Measurements from ENCODE around the gene KLKB1.

The KLKB1 gene

DNA sequence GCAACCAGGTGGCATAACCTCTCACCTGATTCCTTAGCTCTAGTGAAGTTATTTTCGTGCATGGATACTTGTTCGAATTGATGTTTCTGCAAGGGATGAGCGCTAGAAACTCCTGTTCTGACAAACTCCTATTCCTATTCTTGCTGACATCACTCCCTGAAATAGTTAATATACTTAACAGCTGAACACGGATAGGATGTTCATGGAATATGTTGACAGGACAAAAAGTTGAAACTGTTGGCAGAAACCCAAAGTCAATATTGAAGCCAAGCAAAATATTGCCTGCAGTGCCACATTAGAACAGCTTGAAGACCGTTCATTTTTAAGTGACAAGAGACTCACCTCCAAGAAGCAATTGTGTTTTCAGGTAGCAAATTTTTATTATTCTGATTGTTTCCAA, at the start of gene KLKB1:
TSS of gene KLKB1 (plus strand) at position 287 of the 400 bp plus-strand sequence. CDS start 689 bp downstream, outside the sequence.
- DNase-seq = no peak

DNA sequence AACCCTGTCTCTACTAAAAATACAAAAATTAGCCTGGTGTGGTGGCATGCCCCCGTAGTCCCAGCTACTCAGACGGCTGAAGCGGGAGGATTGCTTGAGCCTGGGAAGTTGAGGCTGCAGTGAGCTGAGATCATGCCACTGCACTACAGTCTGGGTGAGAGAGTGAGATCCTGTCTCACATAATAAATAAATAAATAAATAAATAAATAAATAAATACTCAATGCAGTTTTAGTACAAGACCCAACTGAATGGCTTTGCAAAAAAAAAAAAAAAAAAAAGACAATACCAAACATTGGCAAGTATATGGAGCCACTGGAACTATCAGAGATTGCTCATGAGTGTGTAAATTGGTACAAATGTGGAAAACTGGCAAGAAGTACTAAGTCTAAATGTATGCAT, 39.2 kb upstream of the KLKB1 start:
- no peak for DNase-seq

DNA sequence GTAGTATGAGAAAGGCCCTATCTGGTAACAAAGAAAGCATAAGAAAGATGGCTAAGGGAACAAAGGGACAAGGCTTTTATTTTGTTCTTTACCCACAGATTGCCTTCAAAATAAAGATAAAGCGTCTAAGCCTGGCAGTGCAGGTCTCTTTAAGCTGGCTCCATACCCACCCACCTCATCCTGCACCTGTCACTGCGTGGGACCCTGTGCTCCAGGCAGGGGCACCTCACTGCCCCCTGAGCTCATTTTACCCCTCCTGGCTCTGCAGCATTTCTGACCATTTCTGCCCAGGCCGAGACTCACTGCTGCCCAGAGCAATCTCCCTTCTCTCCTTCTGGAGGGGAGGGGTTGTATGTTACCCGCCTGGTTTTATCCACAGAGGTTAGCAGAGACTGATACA, 37.7 kb upstream of the KLKB1 start:
- no peak for DNase-seq

DNA sequence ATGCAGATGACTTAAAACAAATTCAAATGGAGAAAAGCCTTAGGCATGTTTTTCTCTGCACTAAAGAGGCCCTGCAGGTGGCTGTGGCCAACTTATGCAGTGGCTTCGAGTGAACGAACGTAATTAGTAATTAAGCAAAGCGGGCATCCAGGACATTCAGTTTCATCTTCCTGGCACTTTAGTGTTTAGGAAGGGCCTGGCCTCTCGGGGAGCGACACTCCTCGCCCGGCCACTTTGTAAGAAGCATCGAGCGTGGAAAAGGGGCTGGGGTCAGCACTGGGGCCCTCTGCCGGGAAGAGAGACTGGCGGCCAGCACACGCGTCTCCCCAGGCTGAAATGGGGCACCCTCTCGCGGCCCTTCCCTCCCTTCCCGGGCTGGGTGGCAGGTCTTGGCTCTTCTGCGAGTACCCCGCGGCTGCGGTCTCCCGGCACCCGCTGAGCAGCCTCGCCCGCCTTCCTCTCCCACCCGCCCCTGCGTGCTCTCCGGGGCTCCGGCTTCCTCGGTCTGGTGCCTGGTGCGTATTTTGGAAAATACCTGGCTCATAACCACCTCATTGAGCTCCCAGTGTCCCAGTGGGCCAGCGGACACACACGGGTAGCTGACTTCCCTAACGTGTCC, 36.6 kb upstream of the KLKB1 start:
- DNase-seq = peak in 10 of 14 donors; percentile 41 to 92 (median 74)

DNA sequence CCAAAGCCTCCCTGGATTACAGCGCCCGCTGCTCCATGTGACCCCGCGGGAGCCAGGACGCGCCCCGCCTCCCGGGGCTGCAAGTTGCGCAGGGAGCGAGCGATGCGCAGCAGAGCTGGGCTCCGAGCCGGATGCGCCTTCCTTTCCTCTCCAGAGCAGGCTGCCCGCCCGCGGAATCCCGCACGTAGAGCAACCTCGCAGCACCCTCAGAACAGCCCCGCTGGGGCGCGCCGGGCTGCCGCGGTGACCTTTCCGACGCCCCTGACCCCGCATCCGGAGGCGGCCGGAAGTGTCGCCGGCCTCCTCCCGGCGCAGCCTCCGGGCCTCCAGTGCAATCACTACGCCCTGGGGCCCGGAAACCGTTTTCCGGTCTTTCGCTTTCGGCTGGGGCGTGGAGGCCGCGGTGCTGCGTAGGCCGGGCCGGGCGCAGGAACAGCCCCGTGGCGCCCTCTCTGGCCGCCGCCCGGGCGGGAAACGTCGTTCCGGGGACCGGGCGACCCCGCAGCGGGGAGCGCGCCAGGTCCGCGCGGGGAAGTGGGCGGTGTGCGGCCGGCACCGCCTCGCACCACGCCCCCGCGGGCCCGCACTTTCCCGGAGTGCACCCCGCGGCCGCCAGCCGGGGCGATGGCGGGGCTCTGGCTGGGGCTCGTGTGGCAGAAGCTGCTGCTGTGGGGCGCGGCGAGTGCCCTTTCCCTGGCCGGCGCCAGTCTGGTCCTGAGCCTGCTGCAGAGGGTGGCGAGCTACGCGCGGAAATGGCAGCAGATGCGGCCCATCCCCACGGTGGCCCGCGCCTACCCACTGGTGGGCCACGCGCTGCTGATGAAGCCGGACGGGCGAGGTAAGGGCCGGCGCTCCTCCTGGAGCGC, 35.9 kb upstream of the KLKB1 start, which contains the start of gene CYP4V2:
TSS of gene CYP4V2 (plus strand) at position 368 of the 866 bp plus-strand sequence. CDS start at position 625, 257 bp downstream.
- DNase-seq = peak in 13 of 14 donors; percentile 70 to 96 (median 82)

DNA sequence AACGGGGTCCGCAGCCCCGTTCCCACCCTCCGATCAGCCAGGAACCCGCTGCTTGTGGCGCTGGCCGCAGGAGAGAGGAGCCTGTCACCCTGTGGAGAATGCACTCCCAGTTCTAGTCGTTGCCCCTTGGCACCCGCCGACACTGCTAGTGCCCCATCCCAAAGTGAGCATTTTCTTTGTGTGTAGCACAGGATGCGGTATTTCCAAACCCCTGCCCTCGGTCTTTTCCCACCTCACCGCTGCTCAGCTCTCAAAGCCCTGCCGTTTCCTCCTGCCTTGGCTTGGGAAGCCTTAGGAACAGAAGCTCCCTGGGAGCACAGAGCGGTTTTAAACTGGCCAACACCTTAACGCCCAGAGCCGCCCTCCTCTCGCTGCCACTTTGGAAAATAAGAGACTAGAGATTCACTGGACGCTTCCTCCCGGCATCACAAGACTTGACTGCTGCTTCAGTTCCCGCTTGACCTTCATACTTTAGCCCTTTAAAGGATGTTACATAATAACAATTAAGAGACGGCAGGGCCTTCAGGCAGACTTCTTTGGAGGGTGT, 35.2 kb upstream of the KLKB1 start:
- peak in 12 of 14 donors; percentile 23 to 81 (median 68) for DNase-seq

DNA sequence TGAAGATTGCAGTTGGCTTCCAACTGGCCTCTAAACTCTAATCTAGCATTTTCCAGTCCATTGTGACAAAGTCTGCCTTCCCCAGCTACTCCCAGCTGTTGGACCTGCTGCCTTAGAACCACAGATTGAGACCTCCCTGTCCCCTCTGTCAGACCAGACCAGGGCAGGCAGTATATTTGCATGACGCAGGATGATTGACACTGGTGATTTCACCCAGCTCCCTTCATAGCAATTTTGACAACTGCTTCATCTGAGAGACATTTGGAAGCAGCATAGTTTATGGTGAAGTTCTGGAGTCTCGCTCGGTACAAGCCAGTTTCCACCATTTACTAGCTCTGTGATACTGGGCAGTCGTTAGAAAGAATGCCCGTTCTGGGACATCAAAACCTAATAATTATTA, 33.5 kb upstream of the KLKB1 start:
- no peak for DNase-seq

DNA sequence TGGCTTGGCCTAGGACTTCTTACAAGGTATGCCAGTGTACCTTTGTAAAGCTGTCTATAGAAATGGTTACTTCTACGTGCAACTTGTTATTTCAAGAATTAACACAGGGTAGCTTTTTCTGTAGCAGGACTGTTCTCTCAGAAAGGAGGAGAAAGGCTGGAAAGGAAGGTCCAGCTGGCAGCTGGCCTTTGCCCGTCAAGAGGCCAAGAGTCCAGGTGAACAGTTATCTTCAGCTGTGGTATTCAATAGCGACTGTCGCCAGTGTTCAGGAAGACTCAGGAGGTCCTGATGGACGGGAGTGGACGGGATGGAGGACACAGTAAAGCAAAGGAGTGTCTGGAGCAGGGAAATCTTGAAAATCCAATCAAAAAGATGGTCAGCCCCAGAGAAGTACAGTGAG, 31.2 kb upstream of the KLKB1 start:
- no peak for DNase-seq

DNA sequence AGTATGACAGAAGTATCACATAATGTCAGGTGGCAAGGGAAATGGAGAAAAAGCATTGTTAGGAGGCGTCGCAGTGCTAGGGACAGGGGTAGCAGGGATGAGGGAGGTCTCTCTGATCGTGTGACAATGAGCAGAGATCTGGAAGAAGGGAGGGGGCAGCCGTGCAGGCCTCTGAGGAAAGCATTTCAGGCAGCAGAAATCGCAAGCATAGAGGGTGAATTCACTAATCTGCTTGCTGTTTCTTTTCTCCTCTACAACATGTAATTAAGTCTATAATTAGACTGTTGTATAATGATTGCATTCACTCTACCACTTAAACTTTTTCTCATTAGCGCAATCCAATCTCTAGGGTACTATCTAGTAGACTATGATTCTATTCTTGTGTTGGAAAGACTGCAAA, 26.8 kb upstream of the KLKB1 start:
- no peak for DNase-seq

DNA sequence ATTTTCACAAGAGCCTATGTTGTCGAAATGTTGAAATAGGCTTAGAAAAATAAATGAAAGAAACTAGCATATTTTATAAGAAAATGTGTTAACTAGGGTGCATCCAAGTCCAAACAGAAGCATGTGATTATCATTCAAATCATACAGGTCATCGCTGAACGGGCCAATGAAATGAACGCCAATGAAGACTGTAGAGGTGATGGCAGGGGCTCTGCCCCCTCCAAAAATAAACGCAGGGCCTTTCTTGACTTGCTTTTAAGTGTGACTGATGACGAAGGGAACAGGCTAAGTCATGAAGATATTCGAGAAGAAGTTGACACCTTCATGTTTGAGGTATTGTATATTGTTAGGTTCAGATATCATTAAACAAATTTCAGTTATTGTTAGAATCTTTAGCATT, 26.3 kb upstream of the KLKB1 start:
- no peak for DNase-seq

DNA sequence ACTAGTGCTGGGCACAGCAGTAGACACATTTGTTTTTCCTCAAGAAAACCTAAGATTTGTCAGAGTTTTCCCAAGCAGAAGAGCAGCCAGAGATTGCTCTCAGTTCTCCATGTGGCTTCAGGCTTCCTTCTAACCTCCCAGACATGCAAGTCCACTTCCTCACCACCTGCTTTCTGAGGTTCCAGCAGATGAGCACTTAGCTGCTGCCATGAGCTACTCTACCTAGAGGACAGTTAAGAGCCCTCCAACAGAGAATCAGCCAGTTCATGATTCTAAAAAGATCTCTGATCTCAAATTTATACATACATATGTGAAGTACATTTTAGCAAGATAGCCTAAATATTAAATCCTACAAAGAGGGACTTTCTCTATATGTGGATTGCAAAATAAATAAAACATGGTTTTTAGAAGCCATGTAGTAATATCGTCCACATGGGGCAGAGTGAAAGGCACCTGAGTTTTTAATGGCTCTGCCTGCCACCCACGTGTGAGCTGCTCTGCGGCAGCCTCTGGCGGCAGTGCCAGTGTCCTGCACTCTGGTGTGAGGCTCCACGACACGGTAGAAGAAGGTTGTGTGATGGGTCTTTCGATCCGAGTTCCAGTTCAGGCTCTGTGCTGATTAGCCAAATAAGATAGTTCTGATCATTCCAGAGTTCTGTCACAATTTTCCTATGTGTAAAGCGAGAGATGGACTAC, 25.6 kb upstream of the KLKB1 start:
- DNase-seq = peak in 1 of 14 donors; percentile 17

DNA sequence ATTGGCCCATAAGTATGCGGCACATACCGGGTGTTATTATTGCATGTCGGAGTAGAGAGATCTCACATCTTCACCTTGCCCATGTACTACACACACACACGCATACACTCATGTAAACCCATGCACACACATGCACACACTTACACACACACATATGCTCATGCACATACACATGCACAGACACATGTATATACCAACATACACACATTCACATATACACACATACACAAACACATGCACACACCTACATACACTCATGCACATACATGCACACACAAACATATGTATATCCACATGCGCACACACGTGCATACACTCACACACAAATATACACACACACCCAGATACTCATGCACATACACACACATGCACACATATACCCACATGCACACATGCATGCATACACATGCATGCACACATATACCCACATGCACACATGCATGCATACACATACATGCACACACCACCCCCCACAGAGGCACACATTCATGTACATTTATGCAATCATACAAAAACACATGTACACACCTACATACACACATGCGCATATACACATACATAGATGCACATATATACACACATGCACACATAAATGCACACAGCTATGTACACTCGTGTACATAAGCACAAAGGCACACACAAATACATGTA, 24.7 kb upstream of the KLKB1 start:
- no peak for DNase-seq

DNA sequence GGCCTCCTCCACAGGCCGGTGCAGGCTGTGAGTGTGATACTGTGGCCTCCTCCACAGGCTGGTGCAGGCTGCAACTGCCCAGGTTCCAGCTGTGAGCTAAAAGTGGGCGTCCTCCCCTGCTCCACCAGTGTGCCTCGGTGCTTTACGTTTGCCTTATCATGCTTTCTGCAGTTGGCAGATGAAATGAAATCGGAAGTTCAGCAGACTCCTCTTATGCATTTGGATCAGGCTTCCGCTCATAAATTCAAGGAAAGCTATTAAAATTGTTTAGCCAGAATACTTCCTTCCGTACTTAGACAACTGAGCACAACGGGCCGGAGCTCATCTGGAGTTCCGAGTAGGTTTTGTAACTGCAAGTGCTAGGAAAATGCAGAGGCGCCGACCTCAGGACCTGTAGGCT, 23.9 kb upstream of the KLKB1 start:
- DNase-seq = no peak

DNA sequence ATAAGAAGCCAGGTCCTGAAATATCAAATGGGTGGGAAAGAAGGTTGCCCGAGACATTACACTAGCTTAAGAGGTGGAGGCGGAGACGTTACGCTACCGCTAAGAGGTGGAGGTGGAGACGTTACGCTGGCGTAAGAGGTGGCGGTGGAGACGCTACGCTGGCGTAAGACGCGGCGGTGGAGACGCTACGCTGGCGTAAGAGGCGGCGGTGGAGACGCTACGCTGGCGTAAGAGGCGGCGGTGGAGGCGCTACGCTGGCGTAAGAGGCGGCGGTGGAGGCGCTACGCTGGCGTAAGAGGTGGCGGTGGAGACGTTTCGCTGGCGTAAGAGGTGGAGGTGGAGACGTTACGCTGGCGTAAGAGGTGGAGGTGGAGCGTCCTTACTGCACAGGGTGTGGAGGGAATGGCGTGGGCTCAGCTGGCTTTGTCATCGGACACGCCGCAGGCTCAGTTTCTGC, 23.2 kb upstream of the KLKB1 start:
- peak in 1 of 14 donors; percentile 58 for DNase-seq

DNA sequence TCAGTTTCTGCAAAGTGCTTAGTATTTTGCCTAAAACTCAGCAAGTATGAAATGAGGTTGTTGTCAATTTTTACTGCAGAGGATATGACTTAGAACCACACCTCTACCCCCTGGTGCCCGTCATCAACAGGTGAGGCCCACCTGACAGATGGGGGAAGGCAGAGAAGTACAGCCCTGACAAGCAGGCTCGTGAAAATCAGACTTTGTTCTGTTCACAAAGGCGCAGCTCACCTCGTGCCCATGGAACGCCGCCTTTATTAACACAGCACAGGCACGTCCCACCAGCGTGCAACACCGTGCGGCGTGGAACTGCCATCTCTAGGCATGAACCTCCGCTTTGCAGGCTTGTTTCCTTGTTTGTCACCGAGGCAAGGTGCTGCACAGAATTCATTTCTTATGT, 22.6 kb upstream of the KLKB1 start:
- DNase-seq = no peak

DNA sequence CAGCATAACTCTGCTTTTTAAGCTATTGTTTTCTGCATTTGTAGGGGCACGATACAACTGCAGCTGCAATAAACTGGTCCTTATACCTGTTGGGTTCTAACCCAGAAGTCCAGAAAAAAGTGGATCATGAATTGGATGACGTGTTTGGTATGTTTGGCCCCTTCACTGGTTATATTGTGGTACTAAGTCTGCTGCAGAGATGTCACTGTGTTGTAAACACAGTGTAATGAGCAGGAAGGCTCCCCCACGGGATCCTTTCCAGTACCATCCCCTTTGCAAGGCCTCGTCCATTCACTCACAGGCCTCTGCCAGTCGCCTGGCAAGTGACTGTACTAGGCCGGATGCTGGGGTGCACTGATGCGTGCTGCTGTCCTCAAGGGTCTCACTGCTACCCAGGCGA, 22.2 kb upstream of the KLKB1 start:
- DNase-seq = no peak

DNA sequence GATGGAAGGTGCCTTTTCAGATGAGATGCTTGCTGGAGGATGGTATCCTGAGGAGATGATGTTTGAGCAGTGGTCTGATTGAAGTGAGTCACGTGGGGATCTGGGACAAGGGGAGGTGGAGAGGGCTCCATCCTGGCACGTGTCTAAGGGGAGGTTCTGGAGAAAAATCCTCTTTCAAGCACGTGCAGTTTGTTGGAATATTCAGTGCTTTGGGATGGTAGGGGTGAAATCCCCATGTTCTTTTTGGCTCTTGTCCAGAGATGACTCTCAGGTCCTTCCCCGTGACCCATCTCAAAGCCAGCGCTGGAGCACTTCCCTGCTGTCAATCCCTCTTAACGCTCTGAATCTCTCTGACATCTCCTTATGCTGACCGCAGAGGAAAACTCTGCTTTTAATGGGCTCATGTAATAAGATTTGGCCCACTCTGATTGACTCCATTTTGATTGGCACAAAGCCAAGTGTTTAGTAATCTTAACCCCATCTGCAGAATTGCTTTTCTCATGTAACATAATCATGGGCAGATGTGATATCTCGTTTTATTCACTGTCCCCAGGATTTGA, 10.8 kb upstream of the KLKB1 start:
- no peak for DNase-seq

DNA sequence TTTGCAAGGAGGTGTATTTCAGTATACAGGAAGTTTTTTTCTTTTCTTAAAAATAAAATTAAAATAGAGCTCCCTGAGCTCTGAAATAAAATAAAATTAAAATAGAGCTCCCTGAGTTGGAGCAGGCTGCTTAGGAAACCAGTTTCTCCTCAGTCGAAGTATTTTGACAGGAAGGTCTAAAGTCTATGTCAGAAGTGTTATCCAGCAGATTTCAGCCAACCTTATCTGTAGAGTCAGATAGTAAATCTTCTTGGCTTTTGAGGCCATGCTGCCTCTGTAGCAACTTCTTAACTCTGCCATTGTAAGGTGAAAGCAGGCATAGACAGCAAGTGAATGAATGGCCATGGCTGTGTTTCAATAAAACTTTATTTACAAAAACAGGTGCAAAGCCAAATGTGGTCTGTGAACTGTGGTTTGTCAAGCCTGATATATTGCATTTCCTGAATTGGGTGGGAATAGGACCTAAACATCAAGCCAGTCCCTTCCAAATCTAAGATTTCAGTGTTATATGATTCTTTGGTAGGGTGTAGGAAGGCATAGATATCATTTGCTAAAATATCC, 9.5 kb upstream of the KLKB1 start:
- no peak for DNase-seq

DNA sequence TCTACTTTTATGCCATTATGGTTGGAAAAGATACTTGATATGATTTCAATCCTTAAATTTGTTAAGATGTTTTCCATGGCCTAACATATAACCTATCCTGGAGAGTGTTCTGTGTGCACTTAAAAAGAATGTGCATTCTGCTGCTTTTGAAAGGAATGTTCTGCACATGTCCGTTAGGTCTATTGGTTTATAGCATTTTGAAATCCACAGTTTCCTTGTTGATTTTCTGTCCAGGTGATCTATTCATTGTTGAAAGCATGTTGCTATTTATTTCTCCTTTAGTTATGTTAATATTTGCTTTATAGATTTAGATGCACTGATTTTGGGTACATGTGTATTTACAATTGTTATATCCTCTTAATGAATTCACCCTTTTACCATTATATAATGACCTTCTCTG, 5.7 kb upstream of the KLKB1 start:
- no peak for DNase-seq

DNA sequence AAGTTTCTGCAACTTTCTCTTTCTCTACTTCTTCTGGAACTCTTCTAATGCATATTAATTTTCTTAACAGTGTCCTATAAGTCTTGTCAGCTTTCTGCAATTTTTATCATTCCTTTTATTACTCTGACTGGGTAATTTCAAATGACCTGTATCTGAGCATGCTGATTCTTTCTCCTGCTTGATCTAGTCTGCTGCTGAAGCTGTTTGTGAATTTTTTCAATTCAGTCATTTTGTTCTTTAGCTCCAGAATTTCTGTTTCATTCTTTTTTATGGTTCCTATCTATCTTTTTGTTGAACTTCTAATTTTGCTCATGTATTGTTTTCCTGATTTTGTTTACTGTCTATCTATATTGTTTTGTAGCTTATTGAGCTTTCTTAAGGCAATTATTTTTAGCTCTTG, 1.5 kb upstream of the KLKB1 start:
- no peak for DNase-seq

DNA sequence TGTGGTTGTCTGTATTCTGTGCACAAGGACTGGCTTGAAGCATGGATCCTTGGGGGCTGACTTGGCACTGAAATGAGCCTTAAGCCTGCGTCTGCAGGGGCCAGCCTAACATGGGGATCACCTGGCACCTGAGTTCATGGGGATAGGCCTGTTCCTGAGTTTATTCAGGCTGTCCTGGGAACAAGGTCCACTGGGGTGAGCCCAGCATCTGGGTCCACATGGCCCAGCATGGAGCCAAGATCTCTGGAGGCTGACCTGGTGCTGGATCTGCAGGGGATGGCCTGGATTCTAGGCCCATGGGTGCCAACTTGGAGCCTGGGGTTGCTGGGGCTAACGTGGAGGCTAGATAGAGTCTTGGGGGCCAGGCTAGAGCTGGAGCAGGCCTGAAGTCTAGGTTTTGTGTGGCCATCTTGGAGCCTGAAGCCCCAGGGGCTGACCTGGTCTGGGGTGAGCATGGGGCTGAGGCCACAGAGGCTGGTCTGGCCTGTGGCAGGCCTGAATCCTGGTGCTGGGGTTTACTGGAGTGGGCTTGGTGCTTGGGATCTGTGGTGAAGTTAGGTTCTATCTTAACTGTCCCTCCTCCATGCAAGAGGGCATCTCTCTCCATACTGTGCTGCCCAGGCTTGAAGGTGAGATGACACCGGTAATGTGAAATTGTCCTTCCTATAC, 652 bp upstream of the KLKB1 start:
- no peak for DNase-seq
